NCI-H226 (cell line): ENCODE results near the gene HOXC6.

ENCODE experiments used
- DNase-seq: peaks from one replicate; pipeline ENCODE4 v3.0.0-alpha.2; 2015

The HOXC6 gene

GRCh38 chr12:54028314-54029201 lies at the start of gene HOXC6:
TSS of gene HOXC6 (plus strand) at chr12:54028440. CDS start at chr12:54028522, 82 bp downstream.
- DNase-seq: no peak

- DNase-seq: no peak
These were observed 49.5 kb upstream of the HOXC6 start for GRCh38 chr12:53978477-53979356.

- DNase-seq: no peak
These were observed 48.0 kb upstream of the HOXC6 start for GRCh38 chr12:53980104-53980801.

GRCh38 chr12:53980802-53981496 lies 47.3 kb upstream of the HOXC6 start:
- DNase-seq: no peak

- DNase-seq: no peak
These were observed 46.3 kb upstream of the HOXC6 start for GRCh38 chr12:53981634-53982565.

GRCh38 chr12:53982648-53983567 lies 45.3 kb upstream of the HOXC6 start:
- DNase-seq: no peak

GRCh38 chr12:53983568-53983949 lies 44.7 kb upstream of the HOXC6 start:
- no peak for DNase-seq

- no peak for DNase-seq
These were observed 44.2 kb upstream of the HOXC6 start for GRCh38 chr12:53983950-53984572.

GRCh38 chr12:53984901-53985691 lies 43.1 kb upstream of the HOXC6 start, which contains the start of gene HOXC10:
TSS of gene HOXC10 (plus strand) at chr12:53985146. CDS start at chr12:53985260, 114 bp downstream.
- peak; percentile 83 for DNase-seq

- DNase-seq: no peak
These were observed 42.6 kb upstream of the HOXC6 start for GRCh38 chr12:53985692-53985993.

- no peak for DNase-seq
These were observed 42.1 kb upstream of the HOXC6 start for GRCh38 chr12:53985994-53986685.

- no peak for DNase-seq
These were observed 41.4 kb upstream of the HOXC6 start for GRCh38 chr12:53986686-53987483.

- DNase-seq: no peak
These were observed 40.4 kb upstream of the HOXC6 start for GRCh38 chr12:53987787-53988230.

- no peak for DNase-seq
These were observed 39.6 kb upstream of the HOXC6 start for GRCh38 chr12:53988541-53989226.

GRCh38 chr12:53989227-53990113 lies 38.8 kb upstream of the HOXC6 start:
- DNase-seq: peak; percentile 43
